BLaER1 treated with 17β-estradiol and CSF1 and Interleukin-3, amounts not matched to agents 10 nM and 100 nM (cell line): ENCODE measurements around the gene PRKAR2B.
"Not testable (repeated sequence)": the region's sequence is repeated elsewhere in the genome, so short reads cannot be mapped to it uniquely, and the experiment has no call there.

ENCODE experiments used
- H3K27ac ChIP-seq, 11 experiments: shearing (Covaris generic); formaldehyde crosslinking; 2 replicates each; pipeline ENCODE4 v1.8.1; 2022
- H3K27me3 ChIP-seq, 11 experiments: shearing (Covaris generic); formaldehyde crosslinking; 2 replicates each; pipeline ENCODE4 v1.8.1; 2022
- H3K36me3 ChIP-seq, 11 experiments: shearing (Covaris generic); formaldehyde crosslinking; 2 replicates each; pipeline ENCODE4 v1.8.1; 2022
- H3K4me1 ChIP-seq, 10 experiments: shearing (Covaris generic); formaldehyde crosslinking; 2 replicates each; pipeline ENCODE4 v1.8.1; 2022
- H3K4me2 ChIP-seq, 11 experiments: shearing (Covaris generic); formaldehyde crosslinking; 2 replicates each; pipeline ENCODE4 v1.8.1; 2022
- H3K4me3 ChIP-seq, 10 experiments: shearing (Covaris generic); formaldehyde crosslinking; 2 replicates each; pipeline ENCODE4 v1.8.1; 2022
- H3K9ac ChIP-seq, 11 experiments: shearing (Covaris generic); formaldehyde crosslinking; 2 replicates each; pipeline ENCODE4 v1.8.1; 2022
- H3K9me3 ChIP-seq, 11 experiments: shearing (Covaris generic); formaldehyde crosslinking; replicated peaks in 1 of 11; 2 replicates each; pipeline ENCODE4 v1.8.1; 2022
- H4K20me1 ChIP-seq, 11 experiments: shearing (Covaris generic); formaldehyde crosslinking; 2 replicates each; pipeline ENCODE4 v1.8.1; 2022
- Cebpa-rat ChIP-seq, 11 experiments: shearing (Covaris generic); IDR thresholded peaks; 2 replicates each; pipeline ENCODE4 v1.8.1; 2022

Gene PRKAR2B

DNA sequence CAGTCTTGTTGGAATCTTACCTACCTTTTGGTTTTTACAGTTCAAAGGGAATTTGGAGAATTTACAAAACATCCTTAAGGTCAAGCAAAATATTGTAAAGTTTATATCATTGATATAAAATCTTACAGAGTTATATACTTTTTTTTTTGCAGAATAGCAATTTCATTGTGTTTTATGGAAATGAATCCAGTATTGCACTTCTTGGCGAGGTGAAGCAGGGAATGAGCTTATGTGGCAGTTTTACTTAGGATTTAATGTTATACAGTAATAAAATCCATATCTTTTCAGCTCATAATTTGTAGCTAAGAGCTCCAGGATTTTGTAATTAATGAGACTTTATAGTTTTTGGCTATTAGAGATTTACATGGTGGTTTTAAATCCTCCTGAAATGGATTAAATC lies 5.0 kb downstream of the PRKAR2B start:
- no peak overlapping the region for H3K27ac ChIP-seq
- peaks cover 12 to 30% (median 25%) of the 10 kb centered on the region in 11 experiments for H3K27me3 ChIP-seq
- H3K36me3 ChIP-seq = no peaks in the 10 kb centered on the region
- H3K9me3 ChIP-seq = no peaks in the 10 kb centered on the region
- H3K9ac ChIP-seq = no peak overlapping the region
- H4K20me1 ChIP-seq = peaks cover 0 to 12% (median 0%) of the 10 kb centered on the region in 11 experiments; a peak in 2 of 22 replicates
- TF ChIP-seq Cebpa-rat (IDR thresholded peaks at IDR 0.05) = no peak
- no peak overlapping the region for H3K4me3 ChIP-seq
- H3K4me2 ChIP-seq = no peak overlapping the region
- H3K4me1 ChIP-seq = peaks cover 6 to 13% (median 9%) of the 10 kb centered on the region in 10 experiments; a peak in 15 of 20 replicates

DNA sequence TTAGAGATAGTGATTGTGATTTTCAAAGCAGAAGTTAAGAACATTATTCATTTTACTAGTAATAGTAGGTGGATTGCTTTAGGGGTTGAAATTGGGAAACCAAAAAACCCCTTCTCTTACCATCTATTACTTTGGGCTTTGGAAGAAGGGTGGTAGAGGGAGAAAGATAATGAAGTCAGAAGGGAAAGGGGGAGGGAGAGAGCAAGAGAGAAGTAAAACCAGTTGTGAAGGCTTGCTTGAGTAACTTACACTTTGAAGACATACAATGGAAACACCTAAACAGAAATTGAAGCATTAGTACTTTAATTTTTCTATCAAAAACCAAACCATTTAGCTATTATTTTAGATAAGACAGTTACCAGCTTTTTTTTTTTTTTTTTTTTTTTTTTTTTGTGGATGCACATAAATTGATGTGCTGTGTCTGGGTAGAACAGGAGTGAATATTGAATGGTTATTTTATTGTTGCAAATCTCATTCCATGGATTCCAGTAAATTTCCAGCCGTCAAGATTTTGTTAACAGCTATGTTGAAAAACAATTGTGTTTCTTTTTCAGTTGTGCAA lies 5.5 kb downstream of the PRKAR2B start:
- no peak for TF ChIP-seq Cebpa-rat (IDR thresholded peaks at IDR 0.05)
- peaks cover 6 to 12% (median 9%) of the 10 kb centered on the region in 10 experiments; a peak in 15 of 20 replicates for H3K4me1 ChIP-seq
- no peak overlapping the region for H3K27ac ChIP-seq
- no peak overlapping the region for H3K4me3 ChIP-seq
- no peaks in the 10 kb centered on the region for H3K36me3 ChIP-seq
- peaks cover 12 to 26% (median 22%) of the 10 kb centered on the region in 11 experiments for H3K27me3 ChIP-seq
- no peak overlapping the region for H3K4me2 ChIP-seq
- H4K20me1 ChIP-seq = peaks cover 0 to 12% (median 0%) of the 10 kb centered on the region in 11 experiments; a peak in 2 of 22 replicates
- H3K9ac ChIP-seq = no peak overlapping the region
- H3K9me3 ChIP-seq = no peaks in the 10 kb centered on the region

DNA sequence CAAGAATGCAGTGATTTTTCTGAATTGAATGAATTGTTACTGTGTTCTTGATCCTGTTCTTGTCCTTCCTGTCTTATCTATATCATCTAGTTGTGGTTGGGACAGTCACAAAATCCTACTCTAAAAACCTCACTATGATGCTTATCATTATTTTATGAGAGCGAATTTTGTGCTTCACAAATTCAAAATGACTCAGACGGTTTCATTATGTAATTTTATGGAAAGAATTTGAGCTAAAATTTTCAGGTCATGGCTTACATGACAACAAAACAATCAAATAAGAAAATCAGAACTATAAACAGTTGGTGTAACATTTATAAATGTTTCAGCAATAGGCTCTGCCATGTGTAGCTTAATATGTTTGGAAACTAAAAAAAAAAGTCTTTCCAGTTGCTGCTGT lies 6.9 kb downstream of the PRKAR2B start:
- H3K9me3 ChIP-seq = no peaks in the 10 kb centered on the region
- TF ChIP-seq Cebpa-rat (IDR thresholded peaks at IDR 0.05) = no peak
- H3K4me1 ChIP-seq = no peaks in the 10 kb centered on the region; a peak in 1 of 20 replicates
- peaks cover 0 to 5% (median 0%) of the 10 kb centered on the region in 11 experiments; a peak in 2 of 22 replicates for H4K20me1 ChIP-seq
- no peak overlapping the region for H3K4me3 ChIP-seq
- H3K27me3 ChIP-seq = peaks cover 3 to 13% (median 9%) of the 10 kb centered on the region in 11 experiments
- no peak overlapping the region for H3K4me2 ChIP-seq
- H3K36me3 ChIP-seq = no peaks in the 10 kb centered on the region
- no peak overlapping the region for H3K9ac ChIP-seq
- H3K27ac ChIP-seq = no peak overlapping the region

DNA sequence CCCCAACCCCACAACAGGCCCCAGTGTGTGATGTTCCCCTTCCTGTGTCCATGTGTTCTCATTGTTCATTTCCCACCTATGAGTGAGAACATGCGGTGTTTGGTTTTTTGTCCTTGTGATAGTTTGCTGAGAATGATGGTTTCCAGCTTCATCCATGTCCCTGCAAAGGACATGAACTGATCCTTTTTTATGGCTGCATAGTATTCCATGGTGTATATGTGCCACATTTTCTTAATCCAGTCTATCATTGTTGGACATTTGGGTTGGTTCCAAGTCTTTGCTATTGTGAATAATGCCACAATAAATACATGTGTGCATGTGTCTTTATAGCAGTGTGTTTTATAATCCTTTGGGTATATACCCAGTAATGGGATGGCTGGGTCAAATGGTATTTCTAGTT lies 10.5 kb downstream of the PRKAR2B start:
- not testable (repeated sequence) for H3K27me3 ChIP-seq, H3K36me3 ChIP-seq, H4K20me1 ChIP-seq, H3K27ac ChIP-seq, H3K4me3 ChIP-seq, H3K9me3 ChIP-seq, H3K4me2 ChIP-seq, H3K4me1 ChIP-seq, H3K9ac ChIP-seq

DNA sequence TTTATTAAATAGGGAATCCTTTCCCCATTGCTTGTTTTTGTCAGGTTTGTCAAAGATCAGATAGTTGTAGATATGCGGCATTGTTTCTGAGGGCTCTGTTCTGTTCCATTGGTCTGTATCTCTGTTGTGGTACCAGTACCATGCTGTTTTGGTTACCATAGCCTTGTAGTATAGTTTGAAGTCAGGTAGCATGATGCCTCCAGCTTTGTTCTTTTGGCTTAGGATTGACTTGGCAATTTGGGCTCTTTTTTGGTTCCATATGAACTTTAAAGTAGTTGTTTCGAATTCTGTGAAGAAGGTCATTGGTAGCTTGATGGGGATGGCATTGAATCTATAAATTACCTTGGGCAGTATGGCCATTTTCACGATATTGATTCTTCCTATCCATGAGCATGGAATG lies 11.6 kb downstream of the PRKAR2B start:
- H3K36me3 ChIP-seq, H3K27ac ChIP-seq, H3K4me2 ChIP-seq, H3K9me3 ChIP-seq, H3K9ac ChIP-seq, H3K27me3 ChIP-seq, H4K20me1 ChIP-seq, H3K4me1 ChIP-seq, H3K4me3 ChIP-seq: not testable (repeated sequence)

DNA sequence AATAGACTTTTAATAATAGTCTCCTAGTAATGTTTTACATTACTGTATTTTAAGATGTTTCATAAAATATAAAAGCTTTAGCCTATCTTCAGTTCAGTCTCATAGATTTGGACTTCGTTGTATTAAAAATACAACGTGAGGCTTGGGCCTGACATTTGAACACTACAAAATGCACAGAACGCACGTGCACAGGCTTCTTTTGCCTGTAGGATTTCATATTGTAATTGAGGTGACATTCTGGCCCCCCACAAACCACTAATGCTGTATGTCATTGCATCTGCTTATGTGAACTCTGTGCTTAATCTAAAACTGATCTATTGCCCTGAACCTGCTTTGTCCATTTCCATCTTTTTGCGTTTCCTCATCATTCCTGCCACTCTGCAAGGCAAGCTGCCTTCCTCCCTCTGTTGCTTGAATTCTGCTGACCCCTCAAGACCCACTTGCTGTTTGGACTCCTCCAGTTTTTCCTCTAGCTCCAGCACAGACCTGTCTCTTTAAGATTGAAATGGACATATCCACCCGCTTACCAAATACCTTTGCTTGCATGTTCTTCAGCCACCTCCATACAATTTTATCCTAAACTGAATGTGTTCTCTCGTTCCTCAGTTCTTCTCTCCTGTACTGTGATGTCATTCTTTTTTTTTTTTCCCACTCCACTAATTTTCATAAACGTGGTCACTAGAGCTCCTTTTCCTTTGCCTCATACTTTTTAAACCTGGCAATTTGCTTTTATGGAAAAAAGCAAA lies 12.4 kb downstream of the PRKAR2B start:
- TF ChIP-seq Cebpa-rat (IDR thresholded peaks at IDR 0.05) = no peak
- Histone ChIP-seq H3K27ac (no peak overlapping the region), H3K36me3 (no peaks in the 10 kb centered on the region), H3K4me1 (no peaks in the 10 kb centered on the region), H3K9me3 (no peaks in the 10 kb centered on the region), H3K9ac (no peak overlapping the region), H3K4me2 (no peak overlapping the region), H3K27me3 (no peaks in the 10 kb centered on the region), H3K4me3 (no peak overlapping the region), H4K20me1 (no peaks in the 10 kb centered on the region)

DNA sequence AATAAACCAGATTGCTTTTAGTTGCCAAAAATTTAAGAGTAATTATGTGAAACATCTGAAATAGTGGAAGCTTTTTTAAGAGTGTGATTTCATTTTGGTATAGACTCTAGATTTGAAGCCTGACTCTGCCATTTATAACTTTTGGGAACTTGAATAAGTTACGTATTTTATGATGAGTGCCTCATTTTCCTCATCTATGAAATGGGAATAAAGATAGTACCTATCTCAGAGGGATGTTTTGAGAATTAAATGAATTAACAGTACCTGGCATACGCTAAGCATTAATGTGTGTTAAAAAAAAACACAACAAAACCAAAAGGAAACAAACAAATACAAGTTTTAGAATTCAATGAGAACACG lies 12.9 kb downstream of the PRKAR2B start:
- Histone ChIP-seq H3K27ac (no peak overlapping the region), H3K36me3 (no peaks in the 10 kb centered on the region), H3K4me3 (no peak overlapping the region), H3K9ac (no peak overlapping the region), H3K4me2 (no peak overlapping the region), H3K9me3 (no peaks in the 10 kb centered on the region), H3K4me1 (no peaks in the 10 kb centered on the region), H4K20me1 (no peaks in the 10 kb centered on the region), H3K27me3 (no peaks in the 10 kb centered on the region)
- TF ChIP-seq Cebpa-rat (IDR thresholded peaks at IDR 0.05) = no peak

DNA sequence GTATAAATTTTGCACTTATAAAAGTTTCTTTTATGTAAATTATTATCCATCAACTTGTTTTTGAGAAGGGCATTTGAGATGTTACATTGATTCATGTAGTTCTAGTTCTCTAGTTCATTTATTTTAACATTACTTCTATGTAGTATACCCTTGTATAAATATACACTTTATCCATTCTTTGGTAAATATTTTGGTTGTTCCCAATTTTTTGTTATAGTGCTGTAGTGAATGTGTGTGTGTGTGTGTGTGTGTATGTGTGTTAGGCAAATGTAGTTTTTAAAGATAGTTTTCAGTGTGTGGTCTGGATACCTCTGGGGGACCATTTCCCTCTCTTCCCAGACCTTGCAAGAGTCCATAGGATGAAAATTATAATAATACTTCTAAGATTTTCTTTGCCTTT lies 15.0 kb downstream of the PRKAR2B start:
- no peak overlapping the region for H3K27ac ChIP-seq
- H3K9ac ChIP-seq = no peak overlapping the region
- H3K4me2 ChIP-seq = no peak overlapping the region
- no peaks in the 10 kb centered on the region for H3K4me1 ChIP-seq
- H3K27me3 ChIP-seq = no peaks in the 10 kb centered on the region
- H4K20me1 ChIP-seq = no peaks in the 10 kb centered on the region
- H3K4me3 ChIP-seq = no peak overlapping the region
- no peaks in the 10 kb centered on the region for H3K36me3 ChIP-seq
- no peaks in the 10 kb centered on the region for H3K9me3 ChIP-seq
- TF ChIP-seq Cebpa-rat (IDR thresholded peaks at IDR 0.05) = no peak

DNA sequence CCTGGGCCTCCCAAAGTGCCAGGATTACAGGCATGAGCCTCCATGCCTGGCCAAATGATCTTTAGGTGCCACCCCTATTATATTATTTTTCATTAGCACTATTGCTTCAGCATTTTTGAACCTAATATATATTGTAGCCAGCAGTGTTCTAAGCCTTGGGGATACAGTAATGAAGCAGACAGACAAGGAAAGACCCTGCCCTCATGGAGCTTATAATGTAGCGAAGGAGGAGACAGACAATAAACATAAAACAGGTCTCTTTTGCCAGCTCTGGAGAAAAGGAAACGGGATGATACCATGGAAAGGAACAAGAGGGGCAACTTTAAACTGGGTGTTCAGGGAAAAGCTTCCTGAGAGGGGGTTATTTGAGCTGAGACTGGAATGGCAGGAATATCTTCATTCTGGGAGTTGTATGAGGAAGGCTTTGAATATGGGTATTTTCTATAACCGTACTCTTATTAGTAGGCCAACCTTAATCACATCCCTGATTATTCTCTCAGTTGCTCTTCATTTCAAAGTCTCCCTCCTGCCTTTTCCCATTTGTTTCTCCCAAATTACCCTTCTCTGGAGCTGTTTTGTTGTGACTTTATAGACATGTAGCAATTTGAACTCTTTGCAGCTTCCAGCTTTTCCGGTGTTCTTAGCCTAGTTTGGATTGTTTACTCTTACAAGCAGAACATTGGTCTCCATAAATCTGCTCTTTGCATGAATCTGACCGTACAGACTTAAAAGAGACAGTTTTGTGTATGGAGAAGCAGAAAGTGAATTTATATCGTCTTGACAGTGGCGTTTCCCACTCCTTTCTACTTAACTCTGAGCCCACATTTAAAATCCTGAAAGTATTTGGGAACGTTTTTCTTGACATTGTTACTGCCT lies 19.0 kb downstream of the PRKAR2B start:
- no peaks in the 10 kb centered on the region for H4K20me1 ChIP-seq
- H3K36me3 ChIP-seq = no peaks in the 10 kb centered on the region
- no peak for TF ChIP-seq Cebpa-rat (IDR thresholded peaks at IDR 0.05)
- no peaks in the 10 kb centered on the region for H3K4me1 ChIP-seq
- H3K27ac ChIP-seq = no peak overlapping the region
- H3K4me3 ChIP-seq = no peak overlapping the region
- H3K9me3 ChIP-seq = no peaks in the 10 kb centered on the region
- no peaks in the 10 kb centered on the region for H3K27me3 ChIP-seq
- no peak overlapping the region for H3K9ac ChIP-seq
- no peak overlapping the region for H3K4me2 ChIP-seq
